ENCODE measurements around the gene RELB. TPM values are rescaled to one million over a fixed set of nuclear protein-coding genes. Genes with fewer than 3 reads are reported as not detected.

RELB gene
- total RNA-seq, 2 donors from 2014 or later = 9.5 to 14.5 TPM

GRCh38 chr19:45058622-45059159 is 57.4 kb downstream of the RELB start:
- no peaks in the 10 kb centered on the region for H3K9me3 Mint-ChIP-seq
- peaks cover 2% of the 10 kb centered on the region for H3K4me1 Mint-ChIP-seq
- no peaks in the 10 kb centered on the region for H3K4me1 ChIP-seq (ENCODE audit: control insufficient read depth, insufficient read depth, low read length)
- TF ChIP-seq, protein P1, sequence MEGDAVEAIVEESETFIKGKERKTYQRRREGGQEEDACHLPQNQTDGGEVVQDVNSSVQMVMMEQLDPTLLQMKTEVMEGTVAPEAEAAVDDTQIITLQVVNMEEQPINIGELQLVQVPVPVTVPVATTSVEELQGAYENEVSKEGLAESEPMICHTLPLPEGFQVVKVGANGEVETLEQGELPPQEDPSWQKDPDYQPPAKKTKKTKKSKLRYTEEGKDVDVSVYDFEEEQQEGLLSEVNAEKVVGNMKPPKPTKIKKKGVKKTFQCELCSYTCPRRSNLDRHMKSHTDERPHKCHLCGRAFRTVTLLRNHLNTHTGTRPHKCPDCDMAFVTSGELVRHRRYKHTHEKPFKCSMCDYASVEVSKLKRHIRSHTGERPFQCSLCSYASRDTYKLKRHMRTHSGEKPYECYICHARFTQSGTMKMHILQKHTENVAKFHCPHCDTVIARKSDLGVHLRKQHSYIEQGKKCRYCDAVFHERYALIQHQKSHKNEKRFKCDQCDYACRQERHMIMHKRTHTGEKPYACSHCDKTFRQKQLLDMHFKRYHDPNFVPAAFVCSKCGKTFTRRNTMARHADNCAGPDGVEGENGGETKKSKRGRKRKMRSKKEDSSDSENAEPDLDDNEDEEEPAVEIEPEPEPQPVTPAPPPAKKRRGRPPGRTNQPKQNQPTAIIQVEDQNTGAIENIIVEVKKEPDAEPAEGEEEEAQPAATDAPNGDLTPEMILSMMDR (conservative IDR thresholded peaks at IDR 0.05) = no peak
- H3K36me3 ChIP-seq (ENCODE audit: control insufficient read depth, insufficient read depth, low read length) = peaks cover 77% of the 10 kb centered on the region
- H3K9me3 ChIP-seq (ENCODE audit: control insufficient read depth, low read length) = no peaks in the 10 kb centered on the region
- no peak overlapping the region for H3K4me3 ChIP-seq (ENCODE audit: low read length)
- H3K4me3 Mint-ChIP-seq = no peak overlapping the region
- H3K27ac ChIP-seq (ENCODE audit: low read depth, low read length) = no peak overlapping the region
- DNase-seq = no peak
- WGBS, 2 experiments (ENCODE audit: insufficient coverage in 1 of 2, insufficient read length in 1 of 2) = 88% methylated on average over 14 of the region's 14 CpGs
- H3K27me3 Mint-ChIP-seq (ENCODE audit: insufficient read depth) = no peaks in the 10 kb centered on the region
- H3K27me3 ChIP-seq (ENCODE audit: control insufficient read depth, insufficient read depth, low read length, poor library complexity, severe bottlenecking) = no peaks in the 10 kb centered on the region
- H3K36me3 Mint-ChIP-seq (ENCODE audit: low read depth) = peaks cover 76% of the 10 kb centered on the region
- H3K27ac Mint-ChIP-seq = no peak overlapping the region
- H3K9ac ChIP-seq (ENCODE audit: extremely low read depth, low read length, poor library complexity, severe bottlenecking) = no peak overlapping the region

- peaks cover 2% of the 10 kb centered on the region for H3K4me1 Mint-ChIP-seq
- peaks cover 72% of the 10 kb centered on the region for H3K36me3 Mint-ChIP-seq (ENCODE audit: low read depth)
- TF ChIP-seq, protein P1 (conservative IDR thresholded peaks at IDR 0.05) = peak; percentile 92
- 77 to 83% methylated on average over 8 to 16 of the region's 16 CpGs for WGBS, 2 experiments (ENCODE audit: insufficient coverage in 1 of 2, insufficient read length in 1 of 2)
- H3K27ac Mint-ChIP-seq = peak overlapping the region; percentile 81
- peak; percentile 98 for DNase-seq
- peaks cover 75% of the 10 kb centered on the region for H3K36me3 ChIP-seq (ENCODE audit: control insufficient read depth, insufficient read depth, low read length)
- no peaks in the 10 kb centered on the region for H3K9me3 ChIP-seq (ENCODE audit: control insufficient read depth, low read length)
- no peaks in the 10 kb centered on the region for H3K27me3 ChIP-seq (ENCODE audit: control insufficient read depth, insufficient read depth, low read length, poor library complexity, severe bottlenecking)
- no peak overlapping the region for H3K27ac ChIP-seq (ENCODE audit: low read depth, low read length)
- no peaks in the 10 kb centered on the region for H3K9me3 Mint-ChIP-seq
- no peak overlapping the region for H3K4me3 Mint-ChIP-seq
- no peaks in the 10 kb centered on the region for H3K27me3 Mint-ChIP-seq (ENCODE audit: insufficient read depth)
- H3K4me3 ChIP-seq (ENCODE audit: low read length) = no peak overlapping the region
- H3K9ac ChIP-seq (ENCODE audit: extremely low read depth, low read length, poor library complexity, severe bottlenecking) = no peak overlapping the region
- H3K4me1 ChIP-seq (ENCODE audit: control insufficient read depth, insufficient read depth, low read length) = no peaks in the 10 kb centered on the region
Observed at GRCh38 chr19:45059258-45059965, 58.1 kb downstream of the RELB start.

DNA sequence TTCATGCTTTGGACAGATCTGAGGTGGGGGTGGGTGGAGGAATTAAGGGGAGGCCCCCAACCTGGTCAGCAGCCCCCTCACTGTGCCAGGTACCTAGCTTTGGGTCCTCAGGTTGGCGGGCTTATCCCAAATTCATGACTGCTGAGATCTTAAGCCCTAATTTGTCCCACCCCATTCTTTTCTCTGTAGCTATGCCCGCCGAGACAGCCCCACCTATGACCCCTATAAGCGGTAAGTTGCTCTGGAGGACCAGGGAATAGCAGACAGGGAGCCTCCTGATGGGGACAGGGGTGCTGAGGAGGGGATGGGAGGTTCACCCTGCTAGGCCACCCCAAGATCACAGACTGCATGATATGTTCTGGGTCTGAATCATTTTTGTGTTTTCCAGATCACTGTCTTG is 60.7 kb downstream of the RELB start:
- Mint-ChIP-seq H3K9me3 (no peaks in the 10 kb centered on the region), H3K4me1 (peaks cover 6% of the 10 kb centered on the region)
- H3K36me3 ChIP-seq (ENCODE audit: control insufficient read depth, insufficient read depth, low read length) = peaks cover 63% of the 10 kb centered on the region

More for the DNA sequence above, 60.7 kb downstream of the RELB start:
- Histone ChIP-seq H3K4me3 (ENCODE audit: low read length) (no peak overlapping the region), H3K27me3 (ENCODE audit: control insufficient read depth, insufficient read depth, low read length, poor library complexity, severe bottlenecking) (no peaks in the 10 kb centered on the region), H3K27ac (ENCODE audit: low read depth, low read length) (no peak overlapping the region), H3K4me1 (ENCODE audit: control insufficient read depth, insufficient read depth, low read length) (no peaks in the 10 kb centered on the region), H3K9ac (ENCODE audit: extremely low read depth, low read length, poor library complexity, severe bottlenecking) (no peak overlapping the region), H3K9me3 (ENCODE audit: control insufficient read depth, low read length) (no peaks in the 10 kb centered on the region)
- Mint-ChIP-seq H3K27me3 (ENCODE audit: insufficient read depth) (no peaks in the 10 kb centered on the region), H3K4me3 (no peak overlapping the region), H3K36me3 (ENCODE audit: low read depth) (peaks cover 70% of the 10 kb centered on the region), H3K27ac (no peak overlapping the region)
- 82 to 87% methylated on average over 4 of the region's 4 CpGs for WGBS, 2 experiments (ENCODE audit: insufficient coverage in 1 of 2, insufficient read length in 1 of 2)
- DNase-seq = no peak
- TF ChIP-seq, protein P1 (conservative IDR thresholded peaks at IDR 0.05) = no peak
